ENCODE measurements around the gene COPS8.

Gene COPS8

DNA sequence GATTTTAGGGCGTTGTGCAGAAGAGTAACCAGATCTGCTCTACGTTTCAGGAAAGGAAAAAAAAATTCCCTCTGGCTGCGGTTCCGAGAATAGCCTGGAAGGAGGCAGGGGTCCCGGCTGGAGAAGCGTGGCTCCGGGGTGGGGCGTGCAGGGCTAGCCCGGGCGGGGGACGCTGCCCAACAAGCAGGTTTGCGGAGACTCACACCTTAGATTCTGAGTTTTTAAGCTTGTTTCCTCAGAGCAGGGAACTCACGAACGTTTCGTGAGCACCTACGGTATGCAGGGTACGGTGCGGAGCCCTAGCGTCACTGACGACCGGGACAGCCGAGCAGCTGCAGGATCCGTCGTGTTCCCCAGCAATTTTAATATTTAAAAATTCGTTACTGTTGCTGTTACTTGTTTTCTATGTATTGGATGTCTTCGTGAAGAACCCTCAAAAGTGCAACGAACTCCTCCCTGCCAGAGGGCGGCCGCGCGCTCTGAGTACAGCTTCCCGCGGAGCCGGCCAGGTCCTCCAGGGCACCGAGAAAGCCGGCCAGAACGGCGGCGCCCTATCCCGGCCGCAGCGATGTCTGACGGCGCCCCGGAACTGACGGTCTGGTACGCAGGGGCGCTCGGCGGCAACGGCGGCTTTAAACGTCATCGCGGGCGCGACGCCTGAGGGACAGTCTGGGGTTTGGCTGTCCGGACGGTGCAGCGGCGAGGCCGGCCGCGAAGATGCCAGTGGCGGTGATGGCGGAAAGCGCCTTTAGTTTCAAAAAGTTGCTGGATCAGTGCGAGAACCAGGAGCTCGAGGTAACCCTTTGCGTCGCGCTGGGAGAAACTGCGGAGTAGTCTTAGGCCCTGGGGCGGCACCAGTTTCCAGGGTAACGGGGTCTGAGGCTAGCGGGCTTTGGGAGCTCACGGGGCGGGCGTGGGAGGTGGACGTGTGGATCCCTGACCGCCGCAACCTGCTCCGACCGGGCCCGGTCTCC lies at the start of gene COPS8:
Gene COPS8, plus strand, starts transcription at position 642 of the 974 bp plus-strand sequence. Its CDS starts 76 bp downstream, at position 718.
- Histone ChIP-seq H3K9me3 (no peaks in the 10 kb centered on the region), H3K4me1 (peaks cover 0 to 30% (median 7%) of the 10 kb centered on the region in 4 donors), H3K36me3 (peaks cover 0 to 17% (median 6%) of the 10 kb centered on the region in 3 donors), H3K4me3 (peak within 1 kb of the TSS; percentile 73 to 96), H3K27ac (peak within 1 kb of the TSS; percentile 82 to 85), H3K27me3 (no peaks in the 10 kb centered on the region)
- peak in 1 of 2 experiments; percentile 33 for TF ChIP-seq CTCF (IDR thresholded peaks at IDR 0.05)
- intact Hi-C loops (cut with DNase I; ENCODE audit: low total_unique reads) = no loop called here
- DNase-seq = peak; percentile 94 to 97

DNA sequence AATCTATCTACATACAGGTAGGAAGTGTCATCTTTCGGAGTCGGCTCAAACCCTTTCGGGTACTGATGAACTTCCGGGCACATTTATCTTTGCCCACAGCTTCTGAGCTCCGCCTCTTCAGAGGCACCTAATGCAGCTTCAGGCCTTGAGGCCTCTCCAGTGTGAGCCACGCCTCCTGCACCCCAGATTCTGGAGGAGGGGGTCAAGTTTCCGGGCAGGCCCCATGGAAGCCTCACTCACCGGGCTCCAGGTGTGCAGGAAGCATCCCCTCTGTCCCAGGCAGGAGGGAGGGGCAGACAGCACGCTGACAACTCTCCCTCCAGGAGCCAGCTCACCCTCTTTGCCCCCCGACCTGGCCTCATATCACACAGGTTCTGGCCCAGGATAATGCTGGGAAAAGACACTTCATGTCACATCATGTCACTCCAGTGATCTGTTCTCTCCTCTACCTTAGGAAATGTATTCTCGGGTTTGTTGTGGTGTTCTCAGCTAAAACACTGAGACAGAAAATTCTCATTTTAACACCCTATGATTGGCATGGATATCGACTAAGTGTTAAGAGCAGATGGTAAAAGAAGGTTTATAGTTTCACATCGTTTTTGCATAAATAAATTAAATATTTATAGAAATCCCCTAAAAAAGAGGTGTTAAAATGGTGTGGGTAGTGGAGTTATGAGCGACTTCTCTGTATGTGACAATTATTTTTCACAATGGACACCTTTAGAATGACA lies 46.2 kb upstream of the COPS8 start:
- Histone ChIP-seq H3K9me3 (no peaks in the 10 kb centered on the region), H3K27me3 (no peaks in the 10 kb centered on the region), H3K36me3 (no peaks in the 10 kb centered on the region), H3K27ac (no peak overlapping the region), H3K4me1 (no peaks in the 10 kb centered on the region), H3K4me3 (no peak overlapping the region)
- TF ChIP-seq CTCF (IDR thresholded peaks at IDR 0.05) = no peak
- intact Hi-C loops (cut with DNase I; ENCODE audit: low total_unique reads) = no loop called here
- no peak for DNase-seq

DNA sequence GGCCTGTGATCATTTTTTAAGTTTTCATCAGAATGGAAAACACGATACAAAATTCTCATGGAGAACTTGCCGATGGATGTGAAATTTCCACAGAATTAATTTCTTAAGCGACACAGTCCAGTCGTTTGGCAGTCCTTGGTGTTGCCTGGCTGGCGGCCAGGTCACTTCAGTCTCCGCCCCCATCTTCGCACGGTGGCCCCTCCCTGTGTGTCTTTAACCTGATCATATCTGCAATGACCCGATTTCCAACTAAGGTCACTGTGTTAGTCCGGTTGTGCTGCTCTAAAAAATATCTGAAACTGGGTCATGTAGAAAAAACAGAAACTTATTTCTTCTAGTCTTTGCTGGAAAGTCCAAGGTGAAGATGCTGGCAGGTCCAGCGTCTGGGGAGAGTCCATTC lies 44.5 kb upstream of the COPS8 start:
- H3K4me3 ChIP-seq = no peak overlapping the region
- no peaks in the 10 kb centered on the region for H3K27me3 ChIP-seq
- H3K36me3 ChIP-seq = no peaks in the 10 kb centered on the region
- H3K4me1 ChIP-seq = no peaks in the 10 kb centered on the region
- H3K9me3 ChIP-seq = no peaks in the 10 kb centered on the region
- DNase-seq = no peak
- TF ChIP-seq CTCF (IDR thresholded peaks at IDR 0.05) = no peak
- no peak overlapping the region for H3K27ac ChIP-seq
- intact Hi-C loops (cut with DNase I; ENCODE audit: low total_unique reads) = no loop called here

- Histone ChIP-seq H3K27ac (no peak overlapping the region), H3K9me3 (no peaks in the 10 kb centered on the region)
- TF ChIP-seq CTCF (IDR thresholded peaks at IDR 0.05) = no peak
Measured at GRCh38 chr2:237042101-237042500, 43.6 kb upstream of the COPS8 start.

DNA sequence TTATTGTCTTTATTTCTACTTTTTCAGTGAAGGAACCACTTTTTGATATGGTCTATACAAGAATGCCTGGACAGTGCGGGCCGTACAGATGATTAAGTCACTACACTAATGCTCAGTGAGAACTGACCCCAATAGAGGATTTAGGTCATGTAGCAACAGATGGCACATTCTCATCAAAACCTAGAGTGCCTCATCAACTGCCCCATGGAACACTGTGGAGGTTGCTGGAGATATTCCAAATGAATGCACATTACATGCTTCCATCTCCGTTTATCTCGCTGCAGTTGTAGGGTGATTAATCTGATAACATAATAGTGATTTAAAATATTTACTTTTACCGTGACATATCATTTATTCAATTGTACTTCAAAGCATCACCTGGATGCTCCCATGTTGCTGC lies 41.8 kb upstream of the COPS8 start:
- intact Hi-C loops (cut with DNase I; ENCODE audit: low total_unique reads) = no loop called here
- H3K4me3 ChIP-seq = no peak overlapping the region
- no peak overlapping the region for H3K27ac ChIP-seq
- no peak for DNase-seq
- H3K27me3 ChIP-seq = no peaks in the 10 kb centered on the region
- no peaks in the 10 kb centered on the region for H3K36me3 ChIP-seq
- no peaks in the 10 kb centered on the region for H3K4me1 ChIP-seq
- H3K9me3 ChIP-seq = peaks cover 0 to 6% (median 3%) of the 10 kb centered on the region in 3 donors
- no peak for TF ChIP-seq CTCF (IDR thresholded peaks at IDR 0.05)

More at GRCh38 chr2:237042101-237042500, 43.6 kb upstream of the COPS8 start:
- DNase-seq = no peak
- Histone ChIP-seq H3K4me1 (no peaks in the 10 kb centered on the region), H3K36me3 (no peaks in the 10 kb centered on the region), H3K27me3 (no peaks in the 10 kb centered on the region), H3K4me3 (no peak overlapping the region)
- intact Hi-C loops (cut with DNase I; ENCODE audit: low total_unique reads) = no loop called here
